Ishikawa (cell line): Measurements from ENCODE around the gene CEP131.

Experiments
- CEBPB ChIP-seq: IDR thresholded peaks from 2 replicates; pipeline ENCODE4 v1.6.1; 2012
- CREB1 ChIP-seq: IDR thresholded peaks from 2 replicates; pipeline ENCODE4 v1.6.1; 2012; ENCODE audit warnings: low read depth
- EGR1 ChIP-seq: IDR thresholded peaks from 2 replicates; pipeline ENCODE4 v1.6.1; 2012
- EP300 ChIP-seq: IDR thresholded peaks from 2 replicates; pipeline ENCODE4 v1.6.1; 2012; ENCODE audit warnings: borderline replicate concordance
- FOXM1 ChIP-seq: IDR thresholded peaks from 2 replicates; pipeline ENCODE4 v1.6.1; 2012; ENCODE audit warnings: low read depth, borderline replicate concordance
- MAX ChIP-seq: IDR thresholded peaks from 2 replicates; pipeline ENCODE4 v1.6.1; 2012
- NFIC ChIP-seq: IDR thresholded peaks from 2 replicates; pipeline ENCODE4 v1.6.1; 2012
- RAD21 ChIP-seq: IDR thresholded peaks from 2 replicates; pipeline ENCODE4 v1.6.1; 2012; ENCODE audit warnings: low read depth
- TAF1 ChIP-seq: IDR thresholded peaks from 2 replicates; pipeline ENCODE4 v1.6.1; 2012; ENCODE audit warnings: low read depth, mild to moderate bottlenecking
- TCF12 ChIP-seq: IDR thresholded peaks from 2 replicates; pipeline ENCODE4 v1.6.1; 2012; ENCODE audit warnings: low read depth
- TEAD4 ChIP-seq: IDR thresholded peaks from 2 replicates; pipeline ENCODE4 v1.6.1; 2012
- USF1 ChIP-seq: IDR thresholded peaks from 2 replicates; pipeline ENCODE4 v1.6.1; 2012
- YY1 ChIP-seq: IDR thresholded peaks from 2 replicates; pipeline ENCODE4 v1.6.1; 2012; ENCODE audit warnings: low read depth
- ZBTB7A ChIP-seq: IDR thresholded peaks from 2 replicates; pipeline ENCODE4 v1.6.1; 2012; ENCODE audit warnings: low read depth
- TF ChIP-seq, protein P1 (sequence below): IDR thresholded peaks from 2 replicates; pipeline ENCODE4 v1.6.1; 2012; ENCODE audit warnings: low read depth, mild to moderate bottlenecking

CEP131 gene

GRCh38 chr17:81264640-81265039 lies 41.9 kb upstream of the CEP131 start:
- no peak for TF ChIP-seq RAD21
- TF ChIP-seq MAX: no peak
- TF ChIP-seq TCF12: no peak
- TF ChIP-seq NFIC: no peak
- TF ChIP-seq TEAD4: no peak
- no peak for TF ChIP-seq FOXM1
- no peak for TF ChIP-seq TAF1
- TF ChIP-seq USF1: no peak
- TF ChIP-seq EP300: no peak
- no peak for TF ChIP-seq YY1
- TF ChIP-seq ZBTB7A: no peak
- TF ChIP-seq, protein P1, sequence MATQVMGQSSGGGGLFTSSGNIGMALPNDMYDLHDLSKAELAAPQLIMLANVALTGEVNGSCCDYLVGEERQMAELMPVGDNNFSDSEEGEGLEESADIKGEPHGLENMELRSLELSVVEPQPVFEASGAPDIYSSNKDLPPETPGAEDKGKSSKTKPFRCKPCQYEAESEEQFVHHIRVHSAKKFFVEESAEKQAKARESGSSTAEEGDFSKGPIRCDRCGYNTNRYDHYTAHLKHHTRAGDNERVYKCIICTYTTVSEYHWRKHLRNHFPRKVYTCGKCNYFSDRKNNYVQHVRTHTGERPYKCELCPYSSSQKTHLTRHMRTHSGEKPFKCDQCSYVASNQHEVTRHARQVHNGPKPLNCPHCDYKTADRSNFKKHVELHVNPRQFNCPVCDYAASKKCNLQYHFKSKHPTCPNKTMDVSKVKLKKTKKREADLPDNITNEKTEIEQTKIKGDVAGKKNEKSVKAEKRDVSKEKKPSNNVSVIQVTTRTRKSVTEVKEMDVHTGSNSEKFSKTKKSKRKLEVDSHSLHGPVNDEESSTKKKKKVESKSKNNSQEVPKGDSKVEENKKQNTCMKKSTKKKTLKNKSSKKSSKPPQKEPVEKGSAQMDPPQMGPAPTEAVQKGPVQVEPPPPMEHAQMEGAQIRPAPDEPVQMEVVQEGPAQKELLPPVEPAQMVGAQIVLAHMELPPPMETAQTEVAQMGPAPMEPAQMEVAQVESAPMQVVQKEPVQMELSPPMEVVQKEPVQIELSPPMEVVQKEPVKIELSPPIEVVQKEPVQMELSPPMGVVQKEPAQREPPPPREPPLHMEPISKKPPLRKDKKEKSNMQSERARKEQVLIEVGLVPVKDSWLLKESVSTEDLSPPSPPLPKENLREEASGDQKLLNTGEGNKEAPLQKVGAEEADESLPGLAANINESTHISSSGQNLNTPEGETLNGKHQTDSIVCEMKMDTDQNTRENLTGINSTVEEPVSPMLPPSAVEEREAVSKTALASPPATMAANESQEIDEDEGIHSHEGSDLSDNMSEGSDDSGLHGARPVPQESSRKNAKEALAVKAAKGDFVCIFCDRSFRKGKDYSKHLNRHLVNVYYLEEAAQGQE: no peak
- no peak for TF ChIP-seq CEBPB
- no peak for TF ChIP-seq CREB1
- no peak for TF ChIP-seq EGR1

- TF ChIP-seq EGR1: no peak
- no peak for TF ChIP-seq TAF1
- TF ChIP-seq ZBTB7A: no peak
- no peak for TF ChIP-seq MAX
- no peak for TF ChIP-seq CREB1
- no peak for TF ChIP-seq TCF12
Observed at GRCh38 chr17:81263371-81264181, 40.8 kb upstream of the CEP131 start.

GRCh38 chr17:81261582-81262336 lies 39.0 kb upstream of the CEP131 start:
- TF ChIP-seq ZBTB7A (no peak), EGR1 (no peak), TEAD4 (no peak), MAX (no peak), TCF12 (no peak), CEBPB (no peak), RAD21 (no peak), CREB1 (no peak), EP300 (no peak), TAF1 (no peak), NFIC (no peak), FOXM1 (no peak), YY1 (no peak), USF1 (no peak)
- TF ChIP-seq, protein P1: no peak

DNA sequence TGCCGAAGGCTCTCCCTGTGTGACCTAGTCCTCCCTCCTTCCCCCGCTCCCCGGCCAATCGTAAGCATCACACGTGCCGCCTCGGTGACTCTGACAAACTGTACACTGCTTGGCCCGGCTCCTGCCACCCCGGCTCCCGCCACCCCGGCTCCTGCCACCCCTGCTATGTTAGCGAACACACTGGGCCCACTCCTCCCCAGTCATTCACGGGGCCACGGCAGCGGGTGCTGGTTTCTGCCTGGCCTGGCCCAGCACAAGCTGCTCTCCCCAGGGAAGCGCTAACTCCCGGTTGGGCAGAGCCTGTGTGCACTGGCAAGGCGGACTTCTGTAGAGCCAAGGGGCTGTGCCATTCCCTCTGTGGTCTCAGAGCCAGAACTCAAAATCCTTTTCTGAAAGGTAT lies 38.3 kb upstream of the CEP131 start:
- TF ChIP-seq USF1: no peak
- no peak for TF ChIP-seq ZBTB7A
- no peak for TF ChIP-seq YY1
- TF ChIP-seq CEBPB: no peak
- TF ChIP-seq CREB1: no peak
- no peak for TF ChIP-seq TAF1
- TF ChIP-seq, protein P1: no peak
- no peak for TF ChIP-seq TEAD4
- no peak for TF ChIP-seq EP300
- no peak for TF ChIP-seq RAD21
- TF ChIP-seq EGR1: no peak
- TF ChIP-seq NFIC: no peak
- no peak for TF ChIP-seq FOXM1
- no peak for TF ChIP-seq TCF12
- no peak for TF ChIP-seq MAX
